Calu3 (cell line): ENCODE results near the gene RWDD3. TPM values are rescaled to one million over a fixed set of nuclear protein-coding genes. Genes with fewer than 3 reads are reported as not detected.

Source experiments
- BruUV-seq: library from RNA; stranded (reverse); fragments of 400-500 nt; replicated peaks from 2 replicates; lab custom pipeline; 2021; lab: Mats Ljungman, UMichigan
- CTCF ChIA-PET: fragments of 300-600 bp; sonication (Branson Sonifier 250); formaldehyde crosslinking; loops from one replicate; lab custom pipeline; 2022; ENCODE audit warnings: antibody characterized with exemption; lab: Charles Lee
- DNase-seq: peaks from one replicate; pipeline ENCODE4 v3.0.0; 2022
- H3K27ac Mint-ChIP-seq: one replicate; pipeline ENCODE4 v1.8.0; 2022; ENCODE audit warnings: mixed read lengths; ENCODE audit not compliant: unreplicated experiment
- H3K27me3 Mint-ChIP-seq: one replicate; pipeline ENCODE4 v1.8.0; 2022; ENCODE audit warnings: mixed read lengths; ENCODE audit not compliant: unreplicated experiment
- H3K36me3 Mint-ChIP-seq: one replicate; pipeline ENCODE4 v1.8.0; 2022; ENCODE audit warnings: mild to moderate bottlenecking, moderate library complexity, mixed read lengths; ENCODE audit not compliant: insufficient read depth, unreplicated experiment
- H3K4me1 Mint-ChIP-seq: one replicate; pipeline ENCODE4 v1.8.0; 2022; ENCODE audit warnings: mild to moderate bottlenecking, low read depth, mixed read lengths; ENCODE audit not compliant: unreplicated experiment
- H3K4me3 Mint-ChIP-seq: one replicate; pipeline ENCODE4 v1.8.0; 2022; ENCODE audit warnings: mild to moderate bottlenecking, low read depth, moderate library complexity, mixed read lengths; ENCODE audit not compliant: unreplicated experiment
- H3K9me3 Mint-ChIP-seq: one replicate; pipeline ENCODE4 v1.8.0; 2022; ENCODE audit warnings: low read depth, mixed read lengths; ENCODE audit not compliant: unreplicated experiment
- intact Hi-C: fragments of 100-400 bp; cut with micrococcal nuclease; formaldehyde crosslinking; loops from one replicate; pipeline ENCODE4 v1.10.0; 2022; ENCODE audit not compliant: unreplicated experiment
- total RNA-seq: library from RNA; stranded (reverse); gene quantifications from 2 replicates; pipeline ENCODE4 v1.2.3, GENCODE V29; 2022
- TF ChIP-seq, protein P1 (sequence below): fragments of 200-600 bp; IDR thresholded peaks from one replicate; pipeline ENCODE4 v1.8.0; 2022; ENCODE audit warnings: antibody characterized with exemption; ENCODE audit not compliant: unreplicated experiment

The RWDD3 gene
- total RNA-seq, 1 experiment from 2014 or later, result 25.2 TPM

DNA sequence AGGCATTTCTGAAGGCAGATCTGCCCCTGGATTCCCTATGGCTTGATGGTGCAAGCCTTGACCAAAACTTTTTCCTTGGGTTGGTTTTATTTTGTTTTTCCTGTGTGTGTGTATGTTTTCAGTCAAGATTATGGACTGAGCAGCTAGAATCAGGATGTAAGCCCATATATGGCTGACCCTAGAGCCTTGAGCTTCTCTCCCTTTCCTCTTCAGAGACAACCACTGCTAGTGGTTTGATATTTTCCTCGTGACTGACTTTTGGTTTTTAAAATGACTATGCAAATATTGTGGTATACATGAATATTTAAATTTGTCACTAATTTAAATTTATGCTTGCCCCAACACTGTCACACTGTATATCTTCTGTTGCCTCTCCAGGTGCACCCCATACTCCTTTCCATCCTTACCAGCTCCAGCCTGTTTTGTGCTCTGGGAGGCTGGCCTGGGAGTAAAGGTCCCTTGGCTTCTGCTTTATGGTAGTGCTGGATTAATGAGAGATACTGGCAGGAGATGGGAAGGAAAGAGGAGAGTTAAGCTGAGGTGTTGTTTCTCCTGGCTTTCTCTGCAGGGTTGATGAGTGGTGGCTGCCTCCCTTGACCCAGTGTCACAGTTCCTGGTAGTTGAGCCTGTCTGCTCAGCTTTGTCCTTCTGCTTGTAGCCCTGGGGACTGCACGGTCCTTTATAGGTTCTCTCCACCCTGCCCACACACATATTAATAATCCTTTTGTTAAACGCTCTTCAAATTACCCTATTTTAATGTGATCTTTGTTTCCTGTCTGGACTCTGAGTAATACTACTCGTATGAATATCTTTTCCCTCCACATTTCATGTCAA is 44.4 kb downstream of the RWDD3 start:
- H3K9me3 Mint-ChIP-seq, result no peaks in the 10 kb centered on the region
- no peaks in the 10 kb centered on the region for H3K4me1 Mint-ChIP-seq
- H3K36me3 Mint-ChIP-seq, result no peaks in the 10 kb centered on the region
- H3K27me3 Mint-ChIP-seq, result no peaks in the 10 kb centered on the region
- CTCF ChIA-PET, result no interaction called here
- H3K4me3 Mint-ChIP-seq, result no peak overlapping the region
- H3K27ac Mint-ChIP-seq, result no peak overlapping the region
- no peak for DNase-seq
- intact Hi-C loops, result no loop called here
- TF ChIP-seq, protein P1, sequence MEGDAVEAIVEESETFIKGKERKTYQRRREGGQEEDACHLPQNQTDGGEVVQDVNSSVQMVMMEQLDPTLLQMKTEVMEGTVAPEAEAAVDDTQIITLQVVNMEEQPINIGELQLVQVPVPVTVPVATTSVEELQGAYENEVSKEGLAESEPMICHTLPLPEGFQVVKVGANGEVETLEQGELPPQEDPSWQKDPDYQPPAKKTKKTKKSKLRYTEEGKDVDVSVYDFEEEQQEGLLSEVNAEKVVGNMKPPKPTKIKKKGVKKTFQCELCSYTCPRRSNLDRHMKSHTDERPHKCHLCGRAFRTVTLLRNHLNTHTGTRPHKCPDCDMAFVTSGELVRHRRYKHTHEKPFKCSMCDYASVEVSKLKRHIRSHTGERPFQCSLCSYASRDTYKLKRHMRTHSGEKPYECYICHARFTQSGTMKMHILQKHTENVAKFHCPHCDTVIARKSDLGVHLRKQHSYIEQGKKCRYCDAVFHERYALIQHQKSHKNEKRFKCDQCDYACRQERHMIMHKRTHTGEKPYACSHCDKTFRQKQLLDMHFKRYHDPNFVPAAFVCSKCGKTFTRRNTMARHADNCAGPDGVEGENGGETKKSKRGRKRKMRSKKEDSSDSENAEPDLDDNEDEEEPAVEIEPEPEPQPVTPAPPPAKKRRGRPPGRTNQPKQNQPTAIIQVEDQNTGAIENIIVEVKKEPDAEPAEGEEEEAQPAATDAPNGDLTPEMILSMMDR, result no peak
- BruUV-seq, result no TSS peak

DNA sequence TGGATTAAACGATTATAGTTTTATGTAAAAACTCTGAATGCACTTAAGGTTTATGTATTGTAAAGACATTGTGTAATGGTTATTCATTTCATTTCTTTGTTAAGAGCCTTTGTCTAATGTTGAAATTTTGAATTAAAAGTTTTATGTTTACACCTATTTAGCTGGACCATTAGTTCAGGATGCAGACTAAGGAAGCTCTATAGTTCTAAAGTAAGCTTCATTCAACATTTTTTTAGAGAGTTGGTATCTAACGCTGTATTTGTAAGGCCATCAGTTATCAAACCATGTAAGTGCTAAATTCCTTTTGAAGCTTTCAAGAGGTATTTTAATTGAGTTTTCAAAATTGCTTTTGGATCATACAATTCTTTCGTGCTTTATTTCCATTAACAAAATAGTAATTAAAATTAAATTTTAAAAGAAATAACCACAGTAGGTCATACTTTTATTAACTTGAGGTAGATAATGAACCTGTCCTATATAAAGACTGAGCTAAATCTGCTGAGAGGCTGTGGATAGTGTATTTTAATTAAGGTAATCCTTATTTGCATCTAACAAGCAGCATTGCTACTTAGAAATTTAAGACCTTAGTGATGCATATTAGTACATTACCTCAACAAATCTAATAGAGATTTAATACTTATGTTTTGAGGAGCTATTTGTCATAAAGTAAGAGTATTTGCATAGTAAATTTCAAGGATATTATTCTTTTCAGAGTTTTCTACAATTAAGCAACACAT is 47.9 kb downstream of the RWDD3 start:
- Mint-ChIP-seq H3K4me1 (peaks cover 6% of the 10 kb centered on the region), H3K27me3 (no peaks in the 10 kb centered on the region), H3K9me3 (no peaks in the 10 kb centered on the region), H3K36me3 (no peaks in the 10 kb centered on the region), H3K27ac (no peak overlapping the region), H3K4me3 (no peak overlapping the region)
- no TSS peak for BruUV-seq
- no peak for DNase-seq
- intact Hi-C loops, result no loop called here
- CTCF ChIA-PET, result no interaction called here
- TF ChIP-seq, protein P1, result no peak

DNA sequence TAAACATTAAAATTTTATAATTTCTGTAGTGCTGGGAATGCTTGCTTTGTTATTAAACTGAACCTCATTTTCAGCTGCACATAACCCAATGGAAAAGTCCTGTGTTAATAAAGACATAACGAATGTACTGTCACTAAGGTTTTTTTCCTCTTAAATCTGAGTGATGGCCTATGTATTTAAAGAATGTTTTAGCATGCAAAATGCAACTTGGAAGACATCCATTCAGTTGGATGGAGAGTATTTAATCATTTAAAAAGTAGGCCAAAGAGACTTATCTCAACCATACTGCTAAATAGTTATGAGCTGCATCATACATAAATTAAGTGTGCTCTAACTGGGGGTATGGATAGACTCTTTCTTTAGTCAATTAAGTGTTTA is 48.5 kb downstream of the RWDD3 start:
- CTCF ChIA-PET, result no interaction called here
- Mint-ChIP-seq H3K27ac (no peak overlapping the region), H3K4me1 (peaks cover 6% of the 10 kb centered on the region), H3K9me3 (no peaks in the 10 kb centered on the region), H3K36me3 (no peaks in the 10 kb centered on the region), H3K4me3 (no peak overlapping the region), H3K27me3 (no peaks in the 10 kb centered on the region)
- no peak for DNase-seq
- BruUV-seq, result no TSS peak
- intact Hi-C loops, result no loop called here
- TF ChIP-seq, protein P1, result no peak

- Mint-ChIP-seq H3K27me3 (no peaks in the 10 kb centered on the region), H3K4me1 (peaks cover 21% of the 10 kb centered on the region), H3K27ac (no peak overlapping the region), H3K9me3 (no peaks in the 10 kb centered on the region), H3K4me3 (no peak overlapping the region), H3K36me3 (no peaks in the 10 kb centered on the region)
- intact Hi-C loops, result no loop called here
- DNase-seq, result no peak
- BruUV-seq, result no TSS peak
- CTCF ChIA-PET, result no interaction called here
- TF ChIP-seq, protein P1, result no peak
Measured at GRCh38 chr1:95284420-95284819, 50.4 kb downstream of the RWDD3 start.
